Measurements from ENCODE around the gene GRK5. TPM values are rescaled to one million over a fixed set of nuclear protein-coding genes. Genes with fewer than 3 reads are reported as not detected.

The GRK5 gene
- total RNA-seq, 1 experiment from 2014 or later, result 1.2 TPM

DNA sequence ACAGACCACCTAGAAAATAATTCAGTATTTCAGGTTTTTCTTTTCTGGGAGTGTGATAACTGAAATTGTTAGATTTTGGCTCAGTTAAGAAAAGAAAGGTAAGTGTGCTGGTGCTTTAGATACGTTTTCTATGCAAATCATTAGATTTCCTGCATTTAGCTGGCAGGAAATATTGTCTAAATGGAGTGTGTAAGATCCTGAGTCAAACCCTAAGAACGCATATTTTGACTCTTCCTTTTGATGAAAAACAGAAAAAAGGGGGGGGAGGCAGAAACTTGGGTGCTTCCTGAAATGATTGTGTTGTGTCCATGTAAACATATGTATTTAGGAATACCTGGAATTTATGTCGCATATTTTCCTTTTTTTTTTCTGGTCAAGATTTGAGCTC, 1.2 kb downstream of the GRK5 start:
- Histone ChIP-seq H2BK5ac (ENCODE audit: insufficient read length, low read length) (no peak overlapping the region), H3K14ac (ENCODE audit: insufficient read depth, low read length) (no peak overlapping the region), H3K23me2 (ENCODE audit: insufficient read length, low read depth, low read length, poor library complexity, severe bottlenecking) (peaks cover 6% of the 10 kb centered on the region), H2BK12ac (ENCODE audit: insufficient read length, low read depth, low read length) (no peak overlapping the region), H3K27me3 (ENCODE audit: insufficient read depth, low read length) (peaks cover 12% of the 10 kb centered on the region; the same call in 1 of the 2 replicates), H2BK120ac (ENCODE audit: low read depth, low read length, poor library complexity, severe bottlenecking) (no peak overlapping the region), H4K5ac (ENCODE audit: insufficient read length, low read depth, low read length) (no peak overlapping the region), H3K79me2 (ENCODE audit: insufficient read depth, low read length) (no peaks in the 10 kb centered on the region), H3K23ac (ENCODE audit: insufficient read length, low read depth, low read length) (no peak overlapping the region), H3K18ac (ENCODE audit: insufficient read length, low read depth, low read length) (no peak overlapping the region), H3K4me1 (ENCODE audit: insufficient read depth, low read length) (no peaks in the 10 kb centered on the region), H3K9me3 (ENCODE audit: control insufficient read depth, low read depth, low read length) (no peaks in the 10 kb centered on the region), H3K4me2 (ENCODE audit: insufficient read depth, insufficient read length, low read length) (peak overlapping the region; percentile 68), H3K79me1 (ENCODE audit: insufficient read depth, low read depth, low read length, poor library complexity, severe bottlenecking) (no peaks in the 10 kb centered on the region), H3K27ac (ENCODE audit: insufficient read length, low read depth, low read length) (no peak overlapping the region), H2AFZ (ENCODE audit: low read length) (no peak overlapping the region), H2BK15ac (ENCODE audit: low read depth, low read length) (no peak overlapping the region), H3K56ac (ENCODE audit: insufficient read length, low read depth, low read length) (no peak overlapping the region), H4K8ac (replicated peaks; ENCODE audit: insufficient read length, low read depth, low read length) (no peak overlapping the region), H4K91ac (ENCODE audit: insufficient read length, low read depth, low read length) (no peak overlapping the region), H3K9ac (ENCODE audit: extremely low read depth, insufficient read length, low read length) (no peak overlapping the region), H4K20me1 (ENCODE audit: control insufficient read depth, insufficient read depth, insufficient read length) (no peaks in the 10 kb centered on the region), H2AK5ac (ENCODE audit: insufficient read length, low read length) (no peak overlapping the region), H3T11ph (ENCODE audit: low read length) (no peak overlapping the region), H3K4ac (ENCODE audit: low read depth, low read length) (no peak overlapping the region), H2BK20ac (ENCODE audit: low read depth, low read length, poor library complexity, severe bottlenecking) (no peak overlapping the region)
- H3K4me3 Mint-ChIP-seq, result peak overlapping the region; percentile 65 to 87
- TF ChIP-seq, protein P1, sequence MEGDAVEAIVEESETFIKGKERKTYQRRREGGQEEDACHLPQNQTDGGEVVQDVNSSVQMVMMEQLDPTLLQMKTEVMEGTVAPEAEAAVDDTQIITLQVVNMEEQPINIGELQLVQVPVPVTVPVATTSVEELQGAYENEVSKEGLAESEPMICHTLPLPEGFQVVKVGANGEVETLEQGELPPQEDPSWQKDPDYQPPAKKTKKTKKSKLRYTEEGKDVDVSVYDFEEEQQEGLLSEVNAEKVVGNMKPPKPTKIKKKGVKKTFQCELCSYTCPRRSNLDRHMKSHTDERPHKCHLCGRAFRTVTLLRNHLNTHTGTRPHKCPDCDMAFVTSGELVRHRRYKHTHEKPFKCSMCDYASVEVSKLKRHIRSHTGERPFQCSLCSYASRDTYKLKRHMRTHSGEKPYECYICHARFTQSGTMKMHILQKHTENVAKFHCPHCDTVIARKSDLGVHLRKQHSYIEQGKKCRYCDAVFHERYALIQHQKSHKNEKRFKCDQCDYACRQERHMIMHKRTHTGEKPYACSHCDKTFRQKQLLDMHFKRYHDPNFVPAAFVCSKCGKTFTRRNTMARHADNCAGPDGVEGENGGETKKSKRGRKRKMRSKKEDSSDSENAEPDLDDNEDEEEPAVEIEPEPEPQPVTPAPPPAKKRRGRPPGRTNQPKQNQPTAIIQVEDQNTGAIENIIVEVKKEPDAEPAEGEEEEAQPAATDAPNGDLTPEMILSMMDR (conservative IDR thresholded peaks at IDR 0.05), result no peak
- H3K9me3 Mint-ChIP-seq, result no peaks in the 10 kb centered on the region; a peak in 2 of 5 replicates
- H3K4me1 Mint-ChIP-seq, result peaks cover 38 to 39% of the 10 kb centered on the region in 2 experiments
- H3K36me3 Mint-ChIP-seq (ENCODE audit: insufficient read depth in 1 of 3, low read depth in 3 of 3), result no peaks in the 10 kb centered on the region; a peak in 1 of 7 replicates
- no peak for DNase-seq
- no peak overlapping the region for H3K27ac Mint-ChIP-seq
- peaks cover 24% of the 10 kb centered on the region for H3K27me3 Mint-ChIP-seq (ENCODE audit: low read depth)
- WGBS (ENCODE audit: extremely low coverage, insufficient read length, low lambda C conversion rate), result no CpG with 5 or more reads among the region's 3 CpGs

Measured in H9 (cell line).